Kidney (tissue), 14 donors: ENCODE data around the gene REEP6. TPM values are rescaled to one million over a fixed set of nuclear protein-coding genes. Genes with fewer than 3 reads are reported as not detected.
A peak's percentile ranks its signal among the peaks of the same experiment; 100 is the strongest.
"Not testable (repeated sequence)": the region's sequence is repeated elsewhere in the genome, so short reads cannot be mapped to it uniquely, and the experiment has no call there.

Source experiments
- DNase-seq, 5 donors: peaks; one replicate each; pipeline ENCODE4 v3.0.0-alpha.2; 2013 to 2020
- FAIRE-seq: peaks from 2 replicates; lab custom pipeline; 2012; peaks lifted over from hg19 to GRCh38; lab: Jason Lieb, UNC
- H3K27ac ChIP-seq, 2 donors: one replicate each; pipeline ENCODE4 v1.7.0; 2013; ENCODE audit warnings: low read depth in 2 of 2, low read length in 2 of 2, inconsistent platforms in 1 of 2
- H3K27me3 ChIP-seq: one replicate; pipeline ENCODE4 v1.7.1; 2013; ENCODE audit warnings: low read length, inconsistent platforms; ENCODE audit not compliant: control insufficient read depth, insufficient read depth
- H3K36me3 ChIP-seq, 3 donors: one replicate each; pipeline versions ENCODE4 v1.7.0 to v1.7.1; 2013; ENCODE audit warnings: low read length in 3 of 3, control low read depth in 1 of 3, inconsistent platforms in 1 of 3; ENCODE audit not compliant: insufficient read depth in 3 of 3, control insufficient read depth in 2 of 3
- H3K4me1 ChIP-seq, 3 donors: one replicate each; pipeline versions ENCODE4 v1.7.0 to v1.7.1; 2013; ENCODE audit warnings: low read length in 3 of 3, inconsistent platforms in 1 of 3, low read depth in 1 of 3; ENCODE audit not compliant: control insufficient read depth in 2 of 3, insufficient read depth in 2 of 3
- H3K4me3 ChIP-seq, 3 donors: one replicate each; pipeline versions ENCODE4 v1.7.0 to v1.8.1; 2013; ENCODE audit warnings: low read length in 3 of 3, control low read depth in 1 of 3, inconsistent platforms in 1 of 3
- H3K9ac ChIP-seq, 3 donors: one replicate each; pipeline versions ENCODE4 v1.7.0 to v1.7.1; 2013; ENCODE audit warnings: low read length in 3 of 3, control low read depth in 1 of 3, inconsistent platforms in 1 of 3
- H3K9me3 ChIP-seq, 3 donors: one replicate each; pipeline versions ENCODE4 v1.7.0 to v1.7.1; 2013; ENCODE audit warnings: low read length in 3 of 3, control low read depth in 1 of 3, inconsistent platforms in 1 of 3; ENCODE audit not compliant: control insufficient read depth in 2 of 3, insufficient read depth in 1 of 3
- CTCF ChIP-seq: IDR thresholded peaks from 3 replicates; pipeline ENCODE4 v1.5.1; 2012; ENCODE audit warnings: mild to moderate bottlenecking, moderate library complexity, borderline replicate concordance; ENCODE audit not compliant: insufficient read depth; ENCODE audit errors: extremely low read depth
- intact Hi-C: fragments of 100-400 bp; cut with DNase I; formaldehyde crosslinking; loops from one replicate; pipeline ENCODE4 v1.11.1; 2022
- polyA plus RNA-seq: library from polyadenylated mRNA; stranded (reverse); fragments of 350-450 nt; fragmentation: Illumina TruSeq; extraction: RNeasy Lipid Tissue Mini Kit (QIAGEN cat#74804); gene quantifications from one replicate; pipeline ENCODE4 v1.2.3, GENCODE V29; 2014; ENCODE audit warnings: low read depth, low replicate concordance; ENCODE audit not compliant: insufficient read depth
- total RNA-seq: library from RNA; stranded (reverse); fragmentation: NEBNext Ultra II Directional; extraction: Animal tissue kit (Norgen Biotek cat#: 25700); gene quantifications from one replicate; pipeline ENCODE4 v1.2.1, GENCODE V29; 2021
- donor health status: control.
- donor health status: control.
- donor health status: control.
- donor health status: control.
- donor health status: control.
- donor health status: DM: yes; HTN: yes; CAD: no.
- donor health status: Normal renal cell carcinoma (clear cell type).

REEP6 gene
- total and polyA plus RNA-seq, 2 donors from 2014 or later = 9.6 to 60.0 TPM

- no peaks in the 10 kb centered on the region for H3K36me3 ChIP-seq
- no peak overlapping the region for H3K4me3 ChIP-seq
- no peak for TF ChIP-seq CTCF
- FAIRE-seq (no peak), DNase-seq (no peak)
- H3K27ac ChIP-seq = no peak overlapping the region
- no peaks in the 10 kb centered on the region for H3K9me3 ChIP-seq
- intact Hi-C loops = no loop called here
- no peaks in the 10 kb centered on the region for H3K27me3 ChIP-seq
- no peak overlapping the region for H3K9ac ChIP-seq
- H3K4me1 ChIP-seq = no peaks in the 10 kb centered on the region
Observed at GRCh38 chr19:1538978-1539377, 48.0 kb downstream of the REEP6 start.

- not testable (repeated sequence) for H3K9ac ChIP-seq, H3K27ac ChIP-seq, H3K36me3 ChIP-seq, H3K27me3 ChIP-seq, H3K9me3 ChIP-seq, H3K4me3 ChIP-seq, FAIRE-seq, DNase-seq, H3K4me1 ChIP-seq
- intact Hi-C loops = loop anchor here (10.0 kb wide), 1 partner anchor 135 kb away; no protein-coding TSS in a partner anchor
Observed at GRCh38 chr19:1539749-1540148, 48.8 kb downstream of the REEP6 start.

GRCh38 chr19:1540365-1540925, 49.5 kb downstream of the REEP6 start:
- intact Hi-C loops = loop anchor here (10.0 kb wide), 1 partner anchor 134 kb away; no protein-coding TSS in a partner anchor
- no peaks in the 10 kb centered on the region for H3K4me1 ChIP-seq
- H3K27ac ChIP-seq = no peak overlapping the region
- H3K9ac ChIP-seq = no peak overlapping the region
- TF ChIP-seq CTCF = no peak
- peak in 1 of 5 donors; percentile 34 for DNase-seq
- no peak overlapping the region for H3K4me3 ChIP-seq
- no peaks in the 10 kb centered on the region for H3K27me3 ChIP-seq
- no peak for FAIRE-seq
- H3K36me3 ChIP-seq = no peaks in the 10 kb centered on the region
- no peaks in the 10 kb centered on the region for H3K9me3 ChIP-seq

Other genes with a start within 250 kb of the REEP6 start
- gene ATP5F1D, start 249.4 kb upstream of the REEP6 start, total RNA-seq = 183 TPM
- 641 TPM for gene ATP5F1D, start 249.4 kb upstream of the REEP6 start, polyA plus RNA-seq
- 205 TPM for gene MIDN, start 242.6 kb upstream of the REEP6 start, total RNA-seq
- gene MIDN, start 242.6 kb upstream of the REEP6 start, polyA plus RNA-seq = 21.3 TPM
- gene CIRBP, start 221.8 kb upstream of the REEP6 start, total RNA-seq = 533 TPM
- gene CIRBP, start 221.8 kb upstream of the REEP6 start, polyA plus RNA-seq = 408 TPM
- 35.3 TPM for gene FAM174C, start 215.7 kb upstream of the REEP6 start, total RNA-seq
- 94.7 TPM for gene FAM174C, start 215.7 kb upstream of the REEP6 start, polyA plus RNA-seq
- gene EFNA2, start 205.3 kb upstream of the REEP6 start, total RNA-seq = not detected
- not detected for gene EFNA2, start 205.3 kb upstream of the REEP6 start, polyA plus RNA-seq
- 85.5 TPM for gene NDUFS7, start 107.3 kb upstream of the REEP6 start, total RNA-seq
- gene NDUFS7, start 107.3 kb upstream of the REEP6 start, polyA plus RNA-seq = 265 TPM
- gene GAMT, start 89.6 kb upstream of the REEP6 start, total RNA-seq = 16.3 TPM
- gene GAMT, start 89.6 kb upstream of the REEP6 start, polyA plus RNA-seq = 209 TPM
- 98.5 TPM for gene DAZAP1, start 83.6 kb upstream of the REEP6 start, total RNA-seq
- gene DAZAP1, start 83.6 kb upstream of the REEP6 start, polyA plus RNA-seq = 47.7 TPM
- gene RPS15, start 52.8 kb upstream of the REEP6 start, total RNA-seq = 893 TPM
- gene RPS15, start 52.8 kb upstream of the REEP6 start, polyA plus RNA-seq = 1,823 TPM
- gene APC2, start 41.1 kb upstream of the REEP6 start, total RNA-seq = 0.25 TPM
- not detected for gene APC2, start 41.1 kb upstream of the REEP6 start, polyA plus RNA-seq
- gene C19orf25, start 12.0 kb upstream of the REEP6 start, total RNA-seq = 32.5 TPM
- gene C19orf25, start 12.0 kb upstream of the REEP6 start, polyA plus RNA-seq = 50.9 TPM
- gene PCSK4, start 831 bp upstream of the REEP6 start, total RNA-seq = 5.3 TPM
- gene PCSK4, start 831 bp upstream of the REEP6 start, polyA plus RNA-seq = 5.5 TPM
- 4.6 TPM for gene ADAMTSL5, start 21.8 kb downstream of the REEP6 start, total RNA-seq
- gene ADAMTSL5, start 21.8 kb downstream of the REEP6 start, polyA plus RNA-seq = 1.4 TPM
- gene PLK5, start 32.9 kb downstream of the REEP6 start, total RNA-seq = not detected
- gene PLK5, start 32.9 kb downstream of the REEP6 start, polyA plus RNA-seq = not detected
- gene MEX3D, start 77.1 kb downstream of the REEP6 start, total RNA-seq = 19.3 TPM
- 5.4 TPM for gene MEX3D, start 77.1 kb downstream of the REEP6 start, polyA plus RNA-seq
- gene MBD3, start 101.7 kb downstream of the REEP6 start, total RNA-seq = 62.5 TPM
- 76.1 TPM for gene MBD3, start 101.7 kb downstream of the REEP6 start, polyA plus RNA-seq
- 200 TPM for gene UQCR11, start 114.3 kb downstream of the REEP6 start, total RNA-seq
- 777 TPM for gene UQCR11, start 114.3 kb downstream of the REEP6 start, polyA plus RNA-seq
- gene TCF3, start 161.4 kb downstream of the REEP6 start, total RNA-seq = 50.2 TPM
- 20.3 TPM for gene TCF3, start 161.4 kb downstream of the REEP6 start, polyA plus RNA-seq